GM10248 (cell line): ENCODE results near the gene KRCC1.
A peak's percentile ranks its signal among the peaks of the same experiment; 100 is the strongest.

Source experiments
- CTCF ChIA-PET: fragments of 300-600 bp; sonication (Branson Sonifier 250); formaldehyde crosslinking; extraction: SDS; loops from one replicate; lab custom pipeline; 2021; ENCODE audit warnings: antibody characterized with exemption; lab: Yijun Ruan, JAX
- POLR2A ChIA-PET: fragments of 350-650 bp; sonication (Branson Sonifier 250); formaldehyde crosslinking; extraction: SDS; loops from one replicate; lab custom pipeline; 2020; ENCODE audit warnings: antibody characterized with exemption; lab: Yijun Ruan, JAX
- DNase-seq: peaks from one replicate; pipeline ENCODE4 v3.0.0; 2012; ENCODE audit errors: extremely low spot score
- CTCF ChIP-seq: IDR thresholded peaks from 2 replicates; pipeline ENCODE4 v1.5.1; 2012; ENCODE audit warnings: mild to moderate bottlenecking, low read depth; ENCODE audit errors: extremely low read depth, missing control alignments, control extremely low read depth

The KRCC1 gene

DNA sequence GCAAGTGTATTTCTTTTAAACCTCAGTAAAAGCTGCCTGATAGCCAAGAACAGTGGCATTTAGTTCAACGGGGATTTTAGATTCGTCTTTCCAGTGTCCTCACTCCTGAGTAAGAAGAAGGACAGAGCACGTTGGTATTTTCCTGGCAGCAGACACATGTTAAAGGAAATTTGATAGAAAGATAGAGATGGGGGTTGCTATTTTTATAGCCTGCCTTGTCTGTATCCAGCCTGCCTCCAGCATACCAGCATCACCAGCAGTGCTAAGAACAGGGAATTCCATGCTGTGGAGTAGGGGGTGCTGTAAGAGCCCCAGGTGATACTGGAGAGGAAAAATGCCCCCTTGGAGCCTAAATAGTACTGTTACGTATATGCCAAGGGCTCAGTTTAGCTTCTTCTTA lies 11.0 kb upstream of the KRCC1 start:
- ChIA-PET CTCF (no interaction called here), POLR2A (no interaction called here)
- no peak for TF ChIP-seq CTCF
- no peak for DNase-seq

DNA sequence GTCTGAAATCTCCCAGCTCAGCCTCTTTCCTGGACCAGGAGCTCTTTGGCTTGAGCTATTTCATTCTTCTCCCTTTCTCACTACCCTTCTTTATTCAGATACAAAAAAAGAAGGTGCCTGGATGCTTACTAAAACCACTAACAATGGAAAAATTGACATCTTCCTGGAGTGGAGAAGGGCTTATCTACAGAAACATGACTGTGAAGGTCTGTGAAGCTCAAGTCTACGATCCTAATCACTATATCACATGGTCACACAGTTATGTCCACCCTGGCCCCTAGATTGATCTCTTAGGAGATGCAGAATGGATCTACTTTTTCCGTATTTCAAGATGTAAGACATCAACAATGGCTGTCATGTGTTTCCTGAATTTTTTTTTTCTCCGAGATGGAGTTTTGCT lies 5.7 kb upstream of the KRCC1 start:
- CTCF ChIA-PET: interaction anchor here (1.2 to 5.0 kb wide), 27 partner anchors 8 to 611 kb away, joined by 3 to 111 read pairs (median 9); partner anchors contain the start of genes RNU2-63P and THNSL2
- POLR2A ChIA-PET: no interaction called here
- TF ChIP-seq CTCF: no peak
- DNase-seq: no peak

DNA sequence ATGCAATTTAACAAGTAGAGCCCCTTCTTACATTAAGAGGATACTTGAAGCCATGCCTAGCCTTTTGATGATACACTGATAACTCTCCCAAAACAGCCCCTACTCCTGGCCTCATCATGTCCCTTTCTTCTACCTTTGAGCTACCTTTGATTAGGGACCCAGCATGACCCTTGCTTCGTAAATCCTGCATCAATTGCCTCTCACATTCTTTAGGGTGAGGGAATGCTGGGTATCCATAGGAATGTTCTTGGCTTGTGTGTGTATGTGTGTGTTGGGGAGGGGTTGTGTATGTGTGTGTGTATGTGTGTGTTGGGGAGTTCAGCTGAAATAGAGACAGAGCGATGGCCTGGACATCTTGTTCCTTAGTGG lies 5.3 kb upstream of the KRCC1 start:
- CTCF ChIA-PET: interaction anchor here (0.7 to 5.0 kb wide), 45 partner anchors 8 to 612 kb away, joined by 3 to 111 read pairs (median 5); partner anchors contain the start of genes RNU2-63P and THNSL2
- TF ChIP-seq CTCF: no peak
- no peak for DNase-seq
- POLR2A ChIA-PET: no interaction called here

DNA sequence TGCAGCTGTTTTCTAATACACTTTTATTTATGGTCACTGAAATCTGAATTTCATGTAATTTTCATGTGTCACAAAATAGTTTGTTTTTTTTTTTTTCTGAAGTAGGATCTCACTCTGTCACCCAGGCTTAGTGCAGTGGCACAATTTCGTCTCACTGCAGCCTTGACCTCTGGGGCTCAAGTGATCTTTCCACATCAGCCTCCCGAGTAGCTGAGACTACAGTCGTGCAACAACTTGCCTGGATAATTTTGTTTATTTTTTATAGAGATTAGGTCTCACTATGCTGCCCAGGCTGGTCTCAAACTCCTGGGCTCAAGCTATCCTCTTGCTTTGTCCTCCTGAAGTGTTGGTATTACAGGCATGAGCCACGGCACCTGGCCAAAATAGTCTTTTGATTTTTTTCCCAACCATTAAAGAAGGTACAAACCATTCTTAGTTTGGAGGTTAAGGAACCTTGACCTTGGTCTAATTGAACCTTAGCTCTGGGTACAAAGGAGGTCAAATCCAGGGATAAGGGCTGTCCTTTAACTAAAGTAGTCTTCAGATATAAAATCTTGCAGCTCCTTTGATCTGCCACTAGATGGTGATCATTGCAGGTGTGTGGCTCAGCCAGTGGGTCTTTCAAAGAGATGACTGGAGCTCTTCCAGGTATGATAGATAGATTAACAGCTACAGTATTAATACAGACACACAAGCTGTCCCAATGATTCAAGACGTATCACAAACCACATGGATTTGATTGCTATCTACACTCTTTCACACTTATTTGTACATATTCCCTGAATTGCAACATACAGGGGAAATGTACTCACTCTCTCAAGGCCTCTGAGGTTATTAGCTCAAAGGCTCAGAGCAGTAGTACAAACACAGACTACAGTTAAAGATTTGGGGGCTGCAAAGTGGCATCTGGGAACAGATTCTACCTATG lies 4.7 kb upstream of the KRCC1 start:
- peak; percentile 66 for DNase-seq
- ChIA-PET POLR2A (no interaction called here), CTCF (interaction anchor here (0.6 to 5.0 kb wide), 49 partner anchors 9 to 612 kb away, joined by 3 to 111 read pairs (median 5); partner anchors contain the start of genes RNU2-63P and THNSL2)
- TF ChIP-seq CTCF: peak; percentile 72

DNA sequence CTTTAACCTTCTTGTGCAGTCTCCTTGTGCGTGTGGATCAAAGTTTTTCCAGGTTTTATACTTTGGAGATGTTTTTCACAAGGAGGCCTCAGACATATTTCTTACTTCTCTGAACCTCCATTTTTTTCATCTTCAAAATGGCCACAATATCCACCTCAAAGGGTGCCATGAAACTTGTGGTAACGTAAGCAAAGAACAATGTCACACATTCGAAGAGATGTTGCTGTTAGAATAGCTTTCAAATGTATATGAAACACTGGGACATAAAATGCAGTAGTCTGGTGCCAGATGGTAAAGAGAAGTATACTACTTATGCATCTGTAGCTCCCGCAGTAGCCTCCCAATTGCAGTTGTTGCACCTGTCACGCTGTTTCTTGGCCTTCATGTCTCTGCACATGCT lies 2.6 kb upstream of the KRCC1 start:
- DNase-seq: no peak
- TF ChIP-seq CTCF: no peak
- POLR2A ChIA-PET: no interaction called here
- CTCF ChIA-PET: interaction anchor here (1.6 to 5.0 kb wide), 3 partner anchors 102 to 133 kb away, joined by 4 to 111 read pairs (median 26); no protein-coding TSS in a partner anchor

GRCh38 chr2:88057437-88057844 lies 1.9 kb upstream of the KRCC1 start:
- no peak for DNase-seq
- ChIA-PET CTCF (no interaction called here), POLR2A (no interaction called here)
- TF ChIP-seq CTCF: no peak
